ENCODE results near the gene ZNF574.

The ZNF574 gene

DNA sequence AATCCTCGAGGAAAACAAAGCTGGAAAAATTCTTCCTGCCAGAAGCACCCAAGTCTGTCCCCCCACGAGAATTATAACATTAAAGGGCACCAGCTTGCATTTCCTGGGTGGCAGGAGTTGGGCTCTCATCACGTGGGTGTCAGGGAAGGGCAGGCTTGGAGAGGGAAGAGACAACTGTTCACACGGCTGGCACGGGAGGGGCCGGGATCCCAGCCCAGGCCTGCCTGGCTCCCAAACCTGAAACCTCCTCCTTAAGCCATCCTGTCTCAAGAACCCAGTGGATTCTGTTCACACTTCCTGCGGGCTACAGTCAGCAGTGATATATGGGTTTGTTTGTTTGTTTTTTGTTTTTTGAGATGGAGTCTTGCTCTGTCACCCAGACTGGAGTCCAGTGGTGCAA is 18.1 kb upstream of the ZNF574 start:
- DNase-seq = no peak

GRCh38 chr19:42059196-42059595 is 16.8 kb upstream of the ZNF574 start:
- no peak for DNase-seq

GRCh38 chr19:42060117-42060516 is 15.8 kb upstream of the ZNF574 start:
- DNase-seq = no peak

DNA sequence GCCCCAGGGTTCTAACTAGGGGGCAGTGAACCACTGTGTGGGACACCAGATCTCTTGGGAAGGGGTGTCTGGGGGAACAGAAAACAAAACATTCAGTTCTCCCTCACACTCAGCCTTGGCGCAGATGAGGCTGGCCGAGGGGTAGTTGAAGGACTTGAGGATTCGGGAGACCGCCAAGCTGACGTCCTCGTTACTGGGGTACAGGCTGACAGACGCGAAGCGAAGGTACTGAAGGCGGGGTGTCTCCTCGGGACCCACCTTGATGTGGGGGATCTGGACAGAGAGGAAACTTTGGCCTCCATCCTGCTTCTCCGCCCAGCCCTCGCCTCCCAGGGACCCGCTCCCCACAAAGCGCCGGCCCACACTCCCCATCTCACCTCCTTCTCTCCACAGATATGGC is 13.6 kb upstream of the ZNF574 start:
- no peak for DNase-seq

GRCh38 chr19:42064432-42064831 is 11.5 kb upstream of the ZNF574 start:
- DNase-seq = no peak

DNA sequence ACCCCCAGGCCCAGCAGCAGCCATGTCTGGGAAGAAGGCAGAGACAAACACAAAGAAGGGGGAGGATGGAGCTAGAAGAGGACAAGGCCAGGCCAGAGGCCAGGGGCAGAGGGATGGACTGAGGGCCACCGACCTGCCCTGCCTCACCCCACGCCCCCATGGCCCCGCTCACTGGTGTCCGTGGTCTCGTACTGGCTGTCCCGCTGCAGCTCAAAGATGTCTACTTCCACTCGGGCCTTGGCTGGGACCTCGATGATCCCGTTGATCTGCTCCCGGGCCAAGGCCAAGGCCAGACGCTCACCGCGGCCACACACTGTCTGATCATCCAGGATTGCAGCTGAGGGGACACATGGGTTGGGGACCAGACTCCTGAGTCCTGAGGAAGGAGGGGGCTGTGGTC is 10.9 kb upstream of the ZNF574 start:
- no peak for DNase-seq

- no peak for DNase-seq
These were observed 10.5 kb upstream of the ZNF574 start for GRCh38 chr19:42065511-42065910.

DNA sequence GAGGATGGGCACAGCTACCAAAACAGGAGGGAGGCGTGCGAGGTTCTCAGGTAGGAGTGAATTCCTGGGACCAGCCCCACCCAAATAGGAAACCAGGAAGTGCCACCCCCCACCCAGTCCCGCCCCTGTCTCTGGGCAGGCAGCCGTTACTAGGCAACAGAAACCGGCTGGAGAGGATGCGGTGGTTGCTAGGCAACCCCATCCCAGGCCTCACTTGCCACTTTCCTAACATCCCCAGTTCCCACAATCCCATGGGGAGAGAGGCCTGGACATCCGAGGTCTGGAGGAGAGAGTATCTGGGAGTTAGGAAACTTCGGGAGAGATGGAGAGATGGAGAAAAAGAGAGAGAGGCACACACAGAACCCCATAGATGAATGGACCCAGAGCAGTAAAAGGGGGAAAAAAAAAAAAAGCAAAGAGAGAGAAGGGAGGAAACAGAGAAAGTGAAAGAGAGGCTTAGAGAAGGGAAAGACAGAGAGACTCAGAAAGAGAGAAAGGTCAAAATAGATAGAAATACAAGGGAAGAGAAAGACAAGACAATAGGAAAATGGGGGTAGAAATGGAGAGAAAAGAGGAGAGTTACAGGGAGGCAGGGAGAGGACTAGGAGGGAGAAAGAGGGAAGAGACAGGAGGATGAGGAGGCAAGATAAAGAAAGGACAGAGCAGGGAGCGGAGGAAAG is 9.8 kb upstream of the ZNF574 start:
- peak; percentile 37 for DNase-seq

DNA sequence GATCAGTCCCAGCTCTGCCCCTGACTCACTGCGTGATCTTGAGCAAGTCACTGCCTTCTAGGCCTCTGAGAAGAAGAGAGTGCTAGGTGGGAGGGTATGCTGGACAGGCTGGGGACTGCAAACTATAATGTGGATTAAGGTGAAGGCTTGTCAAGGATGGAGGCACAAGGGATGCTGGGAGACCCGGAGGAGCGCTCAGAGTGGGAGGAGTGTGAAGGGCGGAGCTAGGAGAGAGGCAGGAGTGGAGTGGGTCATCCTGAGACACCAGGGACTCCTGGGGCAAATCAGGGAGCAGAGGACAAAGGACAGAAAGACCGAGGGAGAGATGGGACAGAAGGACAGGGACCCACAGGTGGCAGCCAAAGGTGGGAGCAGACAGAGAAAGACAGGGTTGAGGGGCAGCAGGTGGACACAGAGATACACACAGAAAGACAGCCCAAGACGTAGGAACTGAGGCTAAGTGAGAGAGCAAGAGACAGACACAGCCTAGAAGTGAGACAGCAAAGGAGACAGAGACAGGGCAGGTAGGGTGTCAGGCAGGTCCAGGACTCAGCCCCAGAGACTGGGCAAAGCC is 8.6 kb upstream of the ZNF574 start:
- DNase-seq = no peak

DNA sequence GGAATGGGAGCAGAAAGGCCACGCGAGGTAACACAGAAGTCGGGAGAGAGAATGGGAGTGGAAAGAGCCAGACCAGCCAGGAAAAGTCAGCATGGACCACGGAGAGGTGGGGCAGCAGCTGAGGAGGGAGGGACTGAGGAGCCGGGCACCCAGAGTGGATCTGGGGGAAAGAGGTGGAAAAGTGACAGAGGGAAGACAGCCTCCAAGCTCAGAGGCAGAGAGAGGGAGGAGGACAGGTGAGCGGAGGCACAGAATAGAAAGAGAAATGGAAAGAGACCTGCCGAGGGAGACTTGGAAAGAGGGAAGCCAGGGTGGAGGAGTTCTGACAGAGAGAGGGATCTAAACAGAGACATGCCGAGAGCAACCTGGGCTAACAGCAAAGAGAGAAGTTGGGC is 7.6 kb upstream of the ZNF574 start:
- no peak for DNase-seq

DNA sequence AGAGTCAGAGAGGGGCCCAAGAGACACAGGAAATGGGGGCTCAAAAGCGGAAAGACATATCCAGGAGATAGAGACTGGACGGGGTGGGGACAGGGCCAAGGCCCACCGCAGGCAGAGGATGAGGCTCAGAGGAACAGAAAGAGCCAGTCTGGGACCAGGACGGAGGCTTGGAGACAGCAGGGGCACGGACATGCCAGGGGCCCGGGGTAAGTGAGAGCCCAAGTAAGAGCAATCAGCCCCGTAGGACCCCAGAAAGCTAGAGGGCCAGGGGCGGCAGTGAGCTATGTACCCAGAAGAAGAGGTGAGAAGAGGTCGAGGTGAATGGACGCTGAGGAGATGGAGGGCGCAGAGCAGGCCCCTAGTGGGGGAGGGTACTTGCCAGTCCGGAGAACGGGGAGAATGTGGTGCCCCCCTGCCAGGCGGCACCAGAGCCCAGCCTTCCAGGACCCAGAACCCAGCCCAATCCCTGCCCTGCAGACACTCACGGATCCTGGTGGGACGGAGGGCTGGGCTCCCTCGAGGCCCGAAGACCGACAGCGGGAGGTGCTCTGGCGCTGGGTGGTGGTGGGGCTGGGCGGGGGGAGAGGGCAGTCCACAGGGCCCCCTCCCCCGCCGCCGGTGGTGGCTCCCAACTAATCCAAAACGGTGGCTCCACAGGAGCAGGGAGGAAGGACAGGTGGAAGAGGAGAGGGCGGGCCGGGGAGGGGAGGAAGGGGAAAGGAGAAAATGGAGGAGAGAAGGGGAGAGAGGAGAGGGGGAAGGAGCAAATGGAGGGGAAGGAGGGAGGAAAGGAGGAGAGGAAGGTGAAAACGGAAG is 7.0 kb upstream of the ZNF574 start:
- no peak for DNase-seq

GRCh38 chr19:42069619-42070351 is 6.2 kb upstream of the ZNF574 start, which contains the start of gene GRIK5:
Gene GRIK5, minus strand, starts transcription at chr19:42070206. Its CDS starts 4,436 bp downstream, at chr19:42065770.
- no peak for DNase-seq

- DNase-seq = no peak
These were observed 4.7 kb upstream of the ZNF574 start for GRCh38 chr19:42071247-42071646.

- DNase-seq = peak; percentile 11
These were observed 1.2 kb upstream of the ZNF574 start for GRCh38 chr19:42074513-42075363.

GRCh38 chr19:42075364-42075615 is 676 bp upstream of the ZNF574 start:
- DNase-seq = no peak

- no peak for DNase-seq
These were observed 496 bp downstream of the ZNF574 start for GRCh38 chr19:42076380-42076944.

- no peak for DNase-seq
These were observed 2.1 kb downstream of the ZNF574 start for GRCh38 chr19:42078058-42078457.

DNA sequence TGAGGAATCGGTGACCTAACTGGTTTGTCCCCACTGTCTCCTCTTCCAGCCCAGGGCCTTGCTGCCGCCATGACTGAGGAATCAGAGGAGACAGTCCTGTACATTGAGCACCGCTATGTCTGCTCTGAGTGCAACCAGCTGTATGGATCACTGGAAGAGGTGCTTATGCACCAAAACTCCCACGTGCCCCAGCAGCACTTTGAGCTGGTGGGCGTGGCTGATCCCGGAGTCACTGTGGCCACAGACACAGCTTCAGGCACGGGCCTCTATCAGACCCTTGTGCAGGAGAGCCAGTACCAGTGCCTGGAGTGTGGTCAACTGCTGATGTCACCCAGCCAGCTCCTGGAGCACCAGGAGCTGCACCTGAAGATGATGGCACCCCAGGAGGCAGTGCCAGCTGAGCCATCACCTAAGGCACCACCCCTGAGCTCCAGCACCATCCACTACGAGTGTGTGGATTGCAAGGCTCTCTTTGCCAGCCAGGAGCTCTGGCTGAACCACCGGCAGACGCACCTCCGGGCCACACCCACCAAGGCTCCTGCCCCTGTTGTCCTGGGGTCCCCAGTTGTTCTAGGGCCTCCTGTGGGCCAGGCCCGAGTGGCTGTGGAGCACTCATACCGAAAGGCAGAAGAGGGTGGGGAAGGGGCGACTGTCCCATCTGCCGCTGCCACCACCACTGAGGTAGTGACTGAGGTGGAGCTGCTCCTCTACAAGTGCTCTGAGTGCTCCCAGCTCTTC is 2.7 kb downstream of the ZNF574 start:
- DNase-seq = no peak

- no peak for DNase-seq
These were observed 3.3 kb downstream of the ZNF574 start for GRCh38 chr19:42079276-42079669.

- no peak for DNase-seq
These were observed 4.2 kb downstream of the ZNF574 start for GRCh38 chr19:42079886-42080763.
